Fibroblast of lung (primary cell): Measurements from ENCODE around the gene HESX1.

Experiments
- CTCF ChIP-seq, 2 donors: IDR thresholded peaks in 1 of 2; conservative IDR thresholded peaks in 1 of 2; 1 replicate in 1 of 2; 2 replicates in 1 of 2; pipeline ENCODE4 v1.5.1; 2011 to 2012; ENCODE audit warnings: low read length in 2 of 2, control low read depth in 1 of 2, inconsistent platforms in 1 of 2, low read depth in 1 of 2, mild to moderate bottlenecking in 1 of 2
- EZH2 ChIP-seq: IDR thresholded peaks from 2 replicates; pipeline ENCODE4 v1.5.1; 2012; ENCODE audit warnings: low read length, control low read depth, mild to moderate bottlenecking; ENCODE audit errors: missing control alignments

GRCh38 chr3:57158325-57158724, 41.5 kb downstream of the HESX1 start:
- TF ChIP-seq CTCF (conservative IDR thresholded peaks at IDR 0.05 in 1 of 2, IDR thresholded peaks at IDR 0.05 in 1 of 2; ENCODE audit: low read depth in 1 of 2, low read length in 2 of 2), result no peak
- no peak for TF ChIP-seq EZH2
